ENCODE results near the gene UACA.
"Not testable (repeated sequence)": the region's sequence is repeated elsewhere in the genome, so short reads cannot be mapped to it uniquely, and the experiment has no call there.

Gene UACA

GRCh38 chr15:70758790-70759462 lies 4.4 kb downstream of the UACA start:
- H3K27me3 Mint-ChIP-seq: peaks cover 70 to 82% of the 10 kb centered on the region in 2 donors
- ATAC-seq (replicated peaks) (no peak), DNase-seq (no peak)
- H3K9me3 Mint-ChIP-seq: no peaks in the 10 kb centered on the region
- H3K4me1 Mint-ChIP-seq (ENCODE audit: low read depth in 2 of 2): peaks cover 8 to 14% of the 10 kb centered on the region in 2 donors
- no peak overlapping the region for H3K27ac Mint-ChIP-seq
- H3K4me3 Mint-ChIP-seq: no peak overlapping the region
- H3K36me3 Mint-ChIP-seq (ENCODE audit: insufficient read depth): no peaks in the 10 kb centered on the region

- peaks cover 61 to 79% of the 10 kb centered on the region in 2 donors for H3K27me3 Mint-ChIP-seq
- no peak overlapping the region for H3K27ac Mint-ChIP-seq
- H3K4me3 Mint-ChIP-seq: no peak overlapping the region
- H3K9me3 Mint-ChIP-seq: no peaks in the 10 kb centered on the region
- DNase-seq (no peak), ATAC-seq (replicated peaks) (no peak)
- no peaks in the 10 kb centered on the region for H3K36me3 Mint-ChIP-seq (ENCODE audit: insufficient read depth)
- H3K4me1 Mint-ChIP-seq (ENCODE audit: low read depth in 2 of 2): peaks cover 4 to 7% of the 10 kb centered on the region in 2 donors
These were observed 5.7 kb downstream of the UACA start for GRCh38 chr15:70757627-70758026.

GRCh38 chr15:70754862-70755261 lies 8.5 kb downstream of the UACA start:
- H3K4me3 Mint-ChIP-seq: no peak overlapping the region
- H3K36me3 Mint-ChIP-seq (ENCODE audit: insufficient read depth): no peaks in the 10 kb centered on the region
- H3K27ac Mint-ChIP-seq: no peak overlapping the region
- ATAC-seq (replicated peaks) (no peak), DNase-seq (no peak)
- no peaks in the 10 kb centered on the region for H3K4me1 Mint-ChIP-seq (ENCODE audit: low read depth in 2 of 2)
- H3K9me3 Mint-ChIP-seq: no peaks in the 10 kb centered on the region
- peaks cover 46 to 68% of the 10 kb centered on the region in 2 donors for H3K27me3 Mint-ChIP-seq

- Mint-ChIP-seq H3K9me3 (no peaks in the 10 kb centered on the region), H3K4me1 (ENCODE audit: low read depth in 2 of 2) (no peaks in the 10 kb centered on the region), H3K27me3 (peaks cover 36 to 56% of the 10 kb centered on the region in 2 donors), H3K27ac (no peak overlapping the region), H3K36me3 (ENCODE audit: insufficient read depth) (no peaks in the 10 kb centered on the region), H3K4me3 (no peak overlapping the region)
- ATAC-seq (replicated peaks) (no peak), DNase-seq (no peak)
These were observed 10.1 kb downstream of the UACA start for GRCh38 chr15:70753101-70753829.

DNA sequence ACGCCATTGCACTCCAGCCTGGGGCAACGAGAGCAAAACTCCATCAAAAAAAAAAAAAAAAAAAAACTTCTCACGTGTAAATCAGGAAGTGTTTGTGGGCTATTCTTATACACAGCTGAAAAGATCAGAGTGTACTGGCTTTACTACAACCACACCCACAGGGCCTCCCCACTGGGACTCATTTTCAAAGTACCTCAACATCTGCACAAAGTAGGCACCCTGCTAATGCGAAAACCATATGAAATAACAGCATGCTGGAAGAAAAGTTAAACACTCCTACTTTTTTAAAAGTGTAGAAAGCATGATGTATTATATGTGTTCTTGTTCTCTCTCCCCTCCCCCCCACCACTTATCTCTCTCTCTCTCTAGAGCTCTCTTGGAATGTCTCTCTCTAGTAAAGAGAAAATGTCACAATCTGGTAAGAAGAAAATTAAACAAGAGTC lies 11.1 kb downstream of the UACA start:
- peaks cover 26 to 45% of the 10 kb centered on the region in 2 donors for H3K27me3 Mint-ChIP-seq
- no peaks in the 10 kb centered on the region for H3K36me3 Mint-ChIP-seq (ENCODE audit: insufficient read depth)
- no peak overlapping the region for H3K4me3 Mint-ChIP-seq
- no peaks in the 10 kb centered on the region for H3K4me1 Mint-ChIP-seq (ENCODE audit: low read depth in 2 of 2)
- no peak overlapping the region for H3K27ac Mint-ChIP-seq
- ATAC-seq (replicated peaks): no peak
- no peak for DNase-seq
- no peaks in the 10 kb centered on the region for H3K9me3 Mint-ChIP-seq

GRCh38 chr15:70750203-70750869 lies 13.0 kb downstream of the UACA start:
- Mint-ChIP-seq H3K27ac (no peak overlapping the region), H3K27me3 (peaks cover 8 to 39% of the 10 kb centered on the region in 2 donors), H3K9me3 (no peaks in the 10 kb centered on the region), H3K4me3 (no peak overlapping the region), H3K36me3 (ENCODE audit: insufficient read depth) (no peaks in the 10 kb centered on the region), H3K4me1 (ENCODE audit: low read depth in 2 of 2) (no peaks in the 10 kb centered on the region)
- ATAC-seq (replicated peaks) (no peak), DNase-seq (no peak)

- Mint-ChIP-seq H3K27ac (no peak overlapping the region), H3K27me3 (peaks cover 8 to 42% of the 10 kb centered on the region in 2 donors), H3K36me3 (ENCODE audit: insufficient read depth) (no peaks in the 10 kb centered on the region), H3K9me3 (no peaks in the 10 kb centered on the region), H3K4me1 (ENCODE audit: low read depth in 2 of 2) (no peaks in the 10 kb centered on the region), H3K4me3 (no peak overlapping the region)
- DNase-seq: no peak
- ATAC-seq (replicated peaks): no peak
These were observed 15.0 kb downstream of the UACA start for GRCh38 chr15:70748281-70748747.

- peaks cover 8 to 33% of the 10 kb centered on the region in 2 donors for H3K27me3 Mint-ChIP-seq
- ATAC-seq (replicated peaks); H3K4me1 Mint-ChIP-seq (ENCODE audit: low read depth in 2 of 2); DNase-seq; H3K27ac Mint-ChIP-seq; H3K4me3 Mint-ChIP-seq; H3K36me3 Mint-ChIP-seq (ENCODE audit: insufficient read depth); H3K9me3 Mint-ChIP-seq: not testable (repeated sequence)
These were observed 16.8 kb downstream of the UACA start for GRCh38 chr15:70746598-70746997.

GRCh38 chr15:70742928-70743327 lies 20.4 kb downstream of the UACA start:
- peaks cover 10 to 34% of the 10 kb centered on the region in 2 donors for H3K27me3 Mint-ChIP-seq
- DNase-seq (no peak), ATAC-seq (replicated peaks) (no peak)
- H3K27ac Mint-ChIP-seq: no peak overlapping the region
- no peaks in the 10 kb centered on the region for H3K9me3 Mint-ChIP-seq
- no peak overlapping the region for H3K4me3 Mint-ChIP-seq
- no peaks in the 10 kb centered on the region for H3K36me3 Mint-ChIP-seq (ENCODE audit: insufficient read depth)
- H3K4me1 Mint-ChIP-seq (ENCODE audit: low read depth in 2 of 2): no peaks in the 10 kb centered on the region

DNA sequence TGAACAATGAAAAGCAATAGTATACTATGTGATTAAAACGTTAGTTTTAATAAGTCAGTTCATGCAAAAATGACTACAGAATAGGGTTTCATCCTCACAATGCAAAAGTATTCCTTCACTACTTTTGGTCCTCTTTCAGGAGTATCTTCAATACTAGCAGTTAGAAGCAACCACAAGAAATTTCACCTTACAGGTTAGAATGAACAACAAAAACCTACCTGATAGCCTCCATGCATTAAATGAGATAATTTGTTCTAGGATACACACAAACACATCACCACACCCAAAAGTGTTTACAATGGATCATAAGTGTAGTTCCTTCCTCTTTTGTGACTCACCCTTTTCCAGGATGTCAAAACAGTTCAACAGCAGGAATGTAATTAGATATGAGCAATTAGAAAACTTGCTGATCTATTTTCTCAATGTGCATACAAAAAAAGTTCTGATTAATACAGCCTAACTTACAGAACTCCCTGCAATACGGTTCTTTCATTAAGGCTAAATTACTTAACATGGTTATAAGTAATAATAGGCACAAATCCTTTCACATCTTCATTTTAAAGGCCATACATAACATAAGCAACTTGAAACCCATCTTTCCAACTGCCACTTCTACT lies 21.6 kb downstream of the UACA start:
- no peak for DNase-seq
- Mint-ChIP-seq H3K27me3 (peaks cover 10 to 34% of the 10 kb centered on the region in 2 donors), H3K4me1 (ENCODE audit: low read depth in 2 of 2) (no peaks in the 10 kb centered on the region)

DNA sequence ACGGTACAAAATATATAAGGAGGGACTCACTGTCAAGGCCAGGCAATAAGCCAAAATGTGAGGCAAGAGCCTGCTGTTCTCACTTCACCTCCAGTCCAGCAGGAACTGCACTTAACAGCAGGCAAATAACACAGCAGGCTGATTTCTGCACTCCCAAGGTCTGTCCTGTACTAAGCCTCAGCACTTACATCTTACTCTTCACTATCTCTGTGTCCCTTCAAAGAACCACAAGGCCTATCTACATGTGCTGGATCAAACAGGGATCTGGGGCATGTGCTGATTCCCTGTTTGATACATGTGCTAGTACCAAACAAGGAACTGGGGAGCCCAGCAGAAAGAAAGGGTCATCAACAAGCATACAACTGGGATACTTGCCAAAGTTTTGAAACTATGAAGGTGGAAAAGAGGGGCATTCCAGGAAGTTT lies 22.2 kb downstream of the UACA start:
- H3K36me3 Mint-ChIP-seq (ENCODE audit: insufficient read depth): no peaks in the 10 kb centered on the region
- no peaks in the 10 kb centered on the region for H3K4me1 Mint-ChIP-seq (ENCODE audit: low read depth in 2 of 2)
- ATAC-seq (replicated peaks) (no peak), DNase-seq (no peak)
- no peaks in the 10 kb centered on the region for H3K9me3 Mint-ChIP-seq
- no peak overlapping the region for H3K27ac Mint-ChIP-seq
- no peak overlapping the region for H3K4me3 Mint-ChIP-seq
- H3K27me3 Mint-ChIP-seq: peaks cover 10 to 27% of the 10 kb centered on the region in 2 donors

More for the DNA sequence above, 21.6 kb downstream of the UACA start:
- Mint-ChIP-seq H3K4me3 (no peak overlapping the region), H3K9me3 (no peaks in the 10 kb centered on the region), H3K27ac (no peak overlapping the region), H3K36me3 (ENCODE audit: insufficient read depth) (no peaks in the 10 kb centered on the region)
- no peak for ATAC-seq (replicated peaks)

DNA sequence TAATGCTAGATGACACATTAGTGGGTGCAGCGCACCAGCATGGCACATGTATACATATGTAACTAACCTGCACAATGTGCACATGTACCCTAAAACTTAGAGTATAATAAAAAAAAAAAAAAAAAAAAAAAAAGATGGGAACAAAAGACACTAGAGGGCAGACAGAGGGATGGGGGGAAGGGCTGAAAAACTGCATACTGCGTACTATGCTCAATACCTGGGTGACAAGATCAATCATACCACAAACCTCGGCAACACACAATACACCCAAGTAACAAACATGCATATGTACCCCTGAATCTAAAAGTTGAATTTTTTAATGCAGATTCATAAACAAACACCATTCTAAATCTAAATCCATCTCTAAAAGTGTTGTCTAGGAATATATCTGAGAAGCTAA lies 28.3 kb downstream of the UACA start:
- not testable (repeated sequence) for H3K27ac Mint-ChIP-seq; H3K36me3 Mint-ChIP-seq (ENCODE audit: insufficient read depth); ATAC-seq (replicated peaks); H3K9me3 Mint-ChIP-seq; H3K4me1 Mint-ChIP-seq (ENCODE audit: low read depth in 2 of 2); H3K4me3 Mint-ChIP-seq; DNase-seq
- H3K27me3 Mint-ChIP-seq: peaks cover 6 to 12% of the 10 kb centered on the region in 2 donors

DNA sequence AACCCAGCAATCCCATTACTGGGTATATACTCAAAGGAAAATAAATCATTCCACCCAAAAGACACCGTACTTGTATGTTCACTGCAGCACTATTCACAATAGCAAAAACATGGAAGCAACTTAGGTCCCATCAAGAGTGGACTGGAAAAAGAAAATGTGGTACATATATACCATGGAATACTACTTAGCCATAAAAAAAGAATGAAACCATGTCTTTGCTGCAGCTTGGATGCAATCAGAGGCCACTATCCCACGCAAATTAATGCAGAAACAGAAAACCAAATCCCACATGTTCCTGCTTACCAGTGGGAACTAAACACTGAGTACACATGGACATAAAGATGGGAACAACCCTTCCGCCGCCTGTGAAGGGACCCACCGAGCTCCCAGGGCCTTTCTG lies 34.2 kb downstream of the UACA start:
- no peak for ATAC-seq (replicated peaks)
- H3K27me3 Mint-ChIP-seq: peaks cover 11 to 29% of the 10 kb centered on the region in 2 donors
- no peaks in the 10 kb centered on the region for H3K4me1 Mint-ChIP-seq (ENCODE audit: low read depth in 2 of 2)
- H3K36me3 Mint-ChIP-seq (ENCODE audit: insufficient read depth): no peaks in the 10 kb centered on the region
- no peaks in the 10 kb centered on the region for H3K9me3 Mint-ChIP-seq
- no peak overlapping the region for H3K4me3 Mint-ChIP-seq
- no peak overlapping the region for H3K27ac Mint-ChIP-seq
- DNase-seq: no peak

Measured in effector memory CD8-positive, alpha-beta T cell (primary cell).